ENCODE measurements around the gene POU6F2. TPM values are rescaled to one million over a fixed set of nuclear protein-coding genes. Genes with fewer than 3 reads are reported as not detected.

Gene POU6F2
- total and polyA plus RNA-seq, 4 experiments from 2014 or later, result not detected

GRCh38 chr7:39507866-39508551, 530.3 kb downstream of the POU6F2 start:
- Histone ChIP-seq H3K9me3 (ENCODE audit: control insufficient read depth in 1 of 2, low read length in 2 of 2) (no peaks in the 10 kb centered on the region), H3K4me1 (ENCODE audit: insufficient read depth, low read length) (no peaks in the 10 kb centered on the region), H3K36me3 (ENCODE audit: insufficient read depth, low read length) (no peaks in the 10 kb centered on the region), H3K27me3 (ENCODE audit: insufficient read depth, low read length) (no peaks in the 10 kb centered on the region), H3K4me3 (ENCODE audit: low read length in 2 of 2) (no peak overlapping the region), H3K27ac (ENCODE audit: low read depth, low read length) (no peak overlapping the region)
- peak overlapping the region in 1 of 8 donors; percentile 13 for H3K4me3 Mint-ChIP-seq
- no peak overlapping the region for H3K27ac Mint-ChIP-seq
- H3K9me3 Mint-ChIP-seq, result peaks cover 0 to 2% (median 0%) of the 10 kb centered on the region in 8 donors
- CTCF ChIA-PET (ENCODE audit: partially characterized antibody), result no interaction called here
- no peaks in the 10 kb centered on the region for H3K36me3 Mint-ChIP-seq
- intact Hi-C loops (cut with micrococcal nuclease), result no loop called here
- DNase-seq, result no peak
- POLR2A ChIA-PET (ENCODE audit: partially characterized antibody), result no interaction called here
- peaks cover 4 to 5% of the 10 kb centered on the region in 2 donors for H3K27me3 Mint-ChIP-seq
- H3K4me1 Mint-ChIP-seq, result peaks cover 0 to 9% (median 7%) of the 10 kb centered on the region in 4 donors

GRCh38 chr7:39509436-39509835, 531.7 kb downstream of the POU6F2 start:
- ChIA-PET POLR2A (ENCODE audit: partially characterized antibody) (no interaction called here), CTCF (ENCODE audit: partially characterized antibody) (no interaction called here)
- H3K27me3 Mint-ChIP-seq, result peaks cover 3 to 5% of the 10 kb centered on the region in 2 donors
- no peak overlapping the region for H3K4me3 Mint-ChIP-seq
- Histone ChIP-seq H3K27ac (ENCODE audit: low read depth, low read length) (no peak overlapping the region), H3K36me3 (ENCODE audit: insufficient read depth, low read length) (no peaks in the 10 kb centered on the region), H3K4me3 (ENCODE audit: low read length in 2 of 2) (no peak overlapping the region), H3K27me3 (ENCODE audit: insufficient read depth, low read length) (no peaks in the 10 kb centered on the region), H3K9me3 (ENCODE audit: control insufficient read depth in 1 of 2, low read length in 2 of 2) (no peaks in the 10 kb centered on the region), H3K4me1 (ENCODE audit: insufficient read depth, low read length) (no peaks in the 10 kb centered on the region)
- intact Hi-C loops (cut with micrococcal nuclease), result no loop called here
- no peak for DNase-seq
- H3K4me1 Mint-ChIP-seq, result peaks cover 0 to 7% (median 7%) of the 10 kb centered on the region in 4 donors
- H3K27ac Mint-ChIP-seq, result no peak overlapping the region
- no peaks in the 10 kb centered on the region for H3K36me3 Mint-ChIP-seq
- H3K9me3 Mint-ChIP-seq, result peaks cover 0 to 2% (median 0%) of the 10 kb centered on the region in 8 donors

DNA sequence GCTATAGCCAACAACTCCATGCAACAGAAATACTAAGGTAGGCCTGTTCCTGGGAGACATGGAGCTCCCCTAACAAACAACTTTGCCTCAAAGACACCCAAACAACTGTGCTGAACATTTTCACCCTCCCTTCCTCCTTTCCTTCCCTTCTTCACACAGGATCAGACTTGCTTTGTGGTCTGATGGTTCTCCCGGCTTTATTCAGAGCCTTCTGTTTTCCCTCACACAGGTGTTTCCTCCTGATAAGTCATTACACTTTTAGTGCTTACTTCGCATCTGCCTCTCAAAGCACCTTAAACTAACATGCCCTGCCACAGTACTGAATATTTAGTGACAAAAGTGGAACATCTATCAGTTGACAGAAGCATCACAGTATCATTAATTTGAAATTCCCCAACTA, 532.2 kb downstream of the POU6F2 start:
- H3K36me3 ChIP-seq (ENCODE audit: insufficient read depth, low read length), result no peaks in the 10 kb centered on the region

GRCh38 chr7:39510864-39511354, 533.2 kb downstream of the POU6F2 start:
- peaks cover 0 to 7% (median 6%) of the 10 kb centered on the region in 4 donors for H3K4me1 Mint-ChIP-seq
- no peaks in the 10 kb centered on the region for H3K36me3 Mint-ChIP-seq
- H3K9me3 Mint-ChIP-seq, result peaks cover 0 to 2% (median 0%) of the 10 kb centered on the region in 8 donors
- Histone ChIP-seq H3K9me3 (ENCODE audit: control insufficient read depth in 1 of 2, low read length in 2 of 2) (no peaks in the 10 kb centered on the region), H3K27ac (ENCODE audit: low read depth, low read length) (no peak overlapping the region), H3K36me3 (ENCODE audit: insufficient read depth, low read length) (no peaks in the 10 kb centered on the region), H3K4me3 (ENCODE audit: low read length in 2 of 2) (no peak overlapping the region), H3K4me1 (ENCODE audit: insufficient read depth, low read length) (no peaks in the 10 kb centered on the region), H3K27me3 (ENCODE audit: insufficient read depth, low read length) (no peaks in the 10 kb centered on the region)
- intact Hi-C loops (cut with micrococcal nuclease), result no loop called here
- CTCF ChIA-PET (ENCODE audit: partially characterized antibody), result interaction anchor here (1.1 to 1.3 kb wide), 2 partner anchors 9 to 12 kb away, joined by 4 to 5 read pairs; no protein-coding TSS in a partner anchor
- H3K27ac Mint-ChIP-seq, result no peak overlapping the region
- POLR2A ChIA-PET (ENCODE audit: partially characterized antibody), result no interaction called here
- no peak for DNase-seq
- H3K27me3 Mint-ChIP-seq, result peaks cover 4 to 5% of the 10 kb centered on the region in 2 donors
- H3K4me3 Mint-ChIP-seq, result no peak overlapping the region

More for the DNA sequence above, 532.2 kb downstream of the POU6F2 start:
- Histone ChIP-seq H3K4me3 (ENCODE audit: low read length in 2 of 2) (no peak overlapping the region), H3K4me1 (ENCODE audit: insufficient read depth, low read length) (no peaks in the 10 kb centered on the region), H3K27me3 (ENCODE audit: insufficient read depth, low read length) (no peaks in the 10 kb centered on the region), H3K27ac (ENCODE audit: low read depth, low read length) (no peak overlapping the region), H3K9me3 (ENCODE audit: control insufficient read depth in 1 of 2, low read length in 2 of 2) (no peaks in the 10 kb centered on the region)
- POLR2A ChIA-PET (ENCODE audit: partially characterized antibody), result no interaction called here
- H3K9me3 Mint-ChIP-seq, result peaks cover 0 to 2% (median 0%) of the 10 kb centered on the region in 8 donors
- peaks cover 0 to 7% (median 6%) of the 10 kb centered on the region in 4 donors for H3K4me1 Mint-ChIP-seq
- intact Hi-C loops (cut with micrococcal nuclease), result no loop called here
- H3K27ac Mint-ChIP-seq, result no peak overlapping the region
- CTCF ChIA-PET (ENCODE audit: partially characterized antibody), result no interaction called here
- no peak for DNase-seq
- no peak overlapping the region for H3K4me3 Mint-ChIP-seq
- H3K27me3 Mint-ChIP-seq, result peaks cover 4 to 5% of the 10 kb centered on the region in 2 donors
- H3K36me3 Mint-ChIP-seq, result no peaks in the 10 kb centered on the region

- no peaks in the 10 kb centered on the region for H3K9me3 Mint-ChIP-seq
- Histone ChIP-seq H3K27ac (ENCODE audit: low read depth, low read length) (no peak overlapping the region), H3K36me3 (ENCODE audit: insufficient read depth, low read length) (no peaks in the 10 kb centered on the region), H3K4me3 (ENCODE audit: low read length in 2 of 2) (no peak overlapping the region), H3K27me3 (ENCODE audit: insufficient read depth, low read length) (no peaks in the 10 kb centered on the region), H3K9me3 (ENCODE audit: control insufficient read depth in 1 of 2, low read length in 2 of 2) (no peaks in the 10 kb centered on the region), H3K4me1 (ENCODE audit: insufficient read depth, low read length) (no peaks in the 10 kb centered on the region)
- peaks cover 3 to 14% of the 10 kb centered on the region in 2 donors for H3K27me3 Mint-ChIP-seq
- no peak for DNase-seq
- peaks cover 0 to 4% (median 3%) of the 10 kb centered on the region in 4 donors for H3K4me1 Mint-ChIP-seq
- no peaks in the 10 kb centered on the region for H3K36me3 Mint-ChIP-seq
- intact Hi-C loops (cut with micrococcal nuclease), result no loop called here
- no peak overlapping the region for H3K4me3 Mint-ChIP-seq
- POLR2A ChIA-PET (ENCODE audit: partially characterized antibody), result no interaction called here
- CTCF ChIA-PET (ENCODE audit: partially characterized antibody), result interaction anchor here (0.7 kb wide), 1 partner anchor 719 kb away, joined by 3 read pairs; no protein-coding TSS in a partner anchor
- no peak overlapping the region for H3K27ac Mint-ChIP-seq
Observed at GRCh38 chr7:39515534-39516228, 538.0 kb downstream of the POU6F2 start.

DNA sequence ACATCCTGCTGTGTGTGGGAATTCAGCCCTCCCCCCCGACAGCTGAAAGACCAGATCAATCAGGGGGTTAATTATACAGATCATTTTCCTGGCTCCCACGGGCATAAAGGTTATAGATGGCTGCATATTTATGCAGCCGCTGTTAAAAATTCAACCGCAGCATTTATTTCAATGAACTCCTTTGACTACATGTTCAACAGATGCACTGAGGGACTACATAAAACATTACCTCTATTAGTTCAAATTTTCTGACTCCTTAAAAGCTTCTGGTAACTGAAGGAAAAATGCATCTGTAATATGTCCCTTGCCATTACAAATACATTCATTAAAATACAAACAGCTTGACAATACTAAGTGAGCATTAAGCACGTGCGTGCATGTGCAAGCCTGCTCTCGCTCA, 538.8 kb downstream of the POU6F2 start:
- ChIA-PET POLR2A (ENCODE audit: partially characterized antibody) (no interaction called here), CTCF (ENCODE audit: partially characterized antibody) (no interaction called here)
- no peak overlapping the region for H3K4me3 ChIP-seq (ENCODE audit: low read length in 2 of 2)
- no peaks in the 10 kb centered on the region for H3K9me3 ChIP-seq (ENCODE audit: control insufficient read depth in 1 of 2, low read length in 2 of 2)
- DNase-seq, result no peak
- H3K4me1 Mint-ChIP-seq, result peaks cover 0 to 4% (median 3%) of the 10 kb centered on the region in 4 donors
- peaks cover 2 to 15% of the 10 kb centered on the region in 2 donors for H3K27me3 Mint-ChIP-seq
- no peaks in the 10 kb centered on the region for H3K36me3 Mint-ChIP-seq
- no peaks in the 10 kb centered on the region for H3K9me3 Mint-ChIP-seq
- no peaks in the 10 kb centered on the region for H3K27me3 ChIP-seq (ENCODE audit: insufficient read depth, low read length)
- intact Hi-C loops (cut with micrococcal nuclease), result no loop called here
- no peak overlapping the region for H3K4me3 Mint-ChIP-seq
- no peak overlapping the region for H3K27ac ChIP-seq (ENCODE audit: low read depth, low read length)
- no peaks in the 10 kb centered on the region for H3K4me1 ChIP-seq (ENCODE audit: insufficient read depth, low read length)
- H3K36me3 ChIP-seq (ENCODE audit: insufficient read depth, low read length), result no peaks in the 10 kb centered on the region
- H3K27ac Mint-ChIP-seq, result no peak overlapping the region

GRCh38 chr7:39517240-39517639, 539.5 kb downstream of the POU6F2 start:
- Mint-ChIP-seq H3K4me1 (peaks cover 0 to 4% (median 3%) of the 10 kb centered on the region in 4 donors), H3K27me3 (peaks cover 1 to 15% of the 10 kb centered on the region in 2 donors), H3K36me3 (no peaks in the 10 kb centered on the region), H3K27ac (no peak overlapping the region), H3K4me3 (no peak overlapping the region), H3K9me3 (no peaks in the 10 kb centered on the region)
- Histone ChIP-seq H3K4me1 (ENCODE audit: insufficient read depth, low read length) (no peaks in the 10 kb centered on the region), H3K9me3 (ENCODE audit: control insufficient read depth in 1 of 2, low read length in 2 of 2) (no peaks in the 10 kb centered on the region), H3K27ac (ENCODE audit: low read depth, low read length) (no peak overlapping the region), H3K4me3 (ENCODE audit: low read length in 2 of 2) (no peak overlapping the region), H3K36me3 (ENCODE audit: insufficient read depth, low read length) (no peaks in the 10 kb centered on the region), H3K27me3 (ENCODE audit: insufficient read depth, low read length) (no peaks in the 10 kb centered on the region)
- intact Hi-C loops (cut with micrococcal nuclease), result no loop called here
- no peak for DNase-seq
- CTCF ChIA-PET (ENCODE audit: partially characterized antibody), result no interaction called here
- POLR2A ChIA-PET (ENCODE audit: partially characterized antibody), result no interaction called here

All from CD4-positive, alpha-beta memory T cell (primary cell).